Suprapubic skin (tissue), 4 donors: ENCODE measurements around the gene XCR1. TPM values are rescaled to one million over a fixed set of nuclear protein-coding genes. Genes with fewer than 3 reads are reported as not detected.

ENCODE experiments used
- DNase-seq, 2 donors: peaks; one replicate each; pipeline ENCODE4 v3.0.0-alpha.2; 2019; ENCODE audit warnings: low spot score in 2 of 2
- H3K27ac ChIP-seq: fragments of 200-600 bp; sonication (generic); one replicate; pipeline ENCODE4 v1.5.1; 2019
- H3K27me3 ChIP-seq: fragments of 200-600 bp; sonication (generic); one replicate; pipeline ENCODE4 v1.5.1; 2019
- H3K36me3 ChIP-seq: fragments of 200-600 bp; sonication (generic); one replicate; pipeline ENCODE4 v1.5.1; 2019
- H3K4me1 ChIP-seq: fragments of 200-600 bp; sonication (generic); one replicate; pipeline ENCODE4 v1.5.1; 2019
- H3K4me3 ChIP-seq: fragments of 200-600 bp; sonication (generic); one replicate; pipeline ENCODE4 v1.5.1; 2019; ENCODE audit warnings: mild to moderate bottlenecking
- H3K9me3 ChIP-seq: fragments of 200-600 bp; sonication (generic); one replicate; pipeline ENCODE4 v1.5.1; 2019
- EP300 ChIP-seq: sonication (generic); formaldehyde crosslinking; IDR thresholded peaks from one replicate; pipeline ENCODE4 v1.6.1; 2017; ENCODE audit warnings: antibody characterized with exemption
- POLR2A ChIP-seq, 2 donors: fragments of 450-650 bp; IDR thresholded peaks; one replicate each; pipeline ENCODE4 v1.6.1; 2017; ENCODE audit warnings: antibody characterized with exemption in 2 of 2, mild to moderate bottlenecking in 2 of 2, moderate library complexity in 2 of 2
- POLR2AphosphoS5 ChIP-seq, 3 donors: sonication (generic); formaldehyde crosslinking; IDR thresholded peaks; one replicate each; pipeline ENCODE4 v1.6.1; 2017; ENCODE audit warnings: antibody characterized with exemption in 3 of 3
- WGBS: methylation state at CpG from one replicate; pipeline ENCODE4 v1.1.5; 2018; 5-methylcytosine and 5-hydroxymethylcytosine counted together
- total RNA-seq, 4 donors: library from RNA; depleted of rRNA; stranded (reverse); fragments of >200 nt; gene quantifications; one replicate each; pipeline ENCODE4 v1.1.0, GENCODE V29; 2016
- TF ChIP-seq, protein P1 (sequence below), 2 donors: fragments of 200-600 bp in 1 of 2; fragments of 450-650 bp in 1 of 2; sonication (generic) in 1 of 2; IDR thresholded peaks; one replicate each; pipeline ENCODE4 v1.5.1; 2016 to 2019; ENCODE audit warnings: antibody characterized with exemption in 2 of 2, mild to moderate bottlenecking in 1 of 2, moderate library complexity in 1 of 2

The XCR1 gene
- total RNA-seq, 4 donors from 2014 or later, result 0.93 to 7.2 (median 1.9) TPM; not detected in 1

DNA sequence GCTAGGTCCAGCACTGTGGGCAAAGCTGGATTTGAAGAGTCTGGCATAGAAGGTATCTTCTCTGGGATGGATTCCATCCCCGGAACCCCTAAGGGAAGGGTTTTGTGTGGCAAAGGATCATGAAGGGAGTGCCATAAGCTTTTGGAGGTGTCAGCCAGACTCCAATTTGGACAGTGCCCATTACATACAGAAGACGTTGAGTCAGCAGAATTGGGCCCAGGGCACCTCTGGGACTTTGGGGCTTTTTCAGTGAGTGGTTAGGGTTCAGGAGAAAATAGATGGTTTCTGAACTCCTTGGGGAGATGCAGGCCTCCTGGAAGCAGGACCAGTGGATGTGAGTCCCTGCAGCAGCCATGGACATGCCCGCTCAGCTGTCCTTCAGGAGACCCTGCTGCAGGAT is 34.6 kb upstream of the XCR1 start:
- peaks cover 6% of the 10 kb centered on the region for H3K4me1 ChIP-seq
- H3K9me3 ChIP-seq, result no peaks in the 10 kb centered on the region
- TF ChIP-seq POLR2AphosphoS5 (IDR thresholded peaks at IDR 0.05) (no peak), POLR2A (IDR thresholded peaks at IDR 0.05) (no peak), EP300 (no peak)
- TF ChIP-seq, protein P1, sequence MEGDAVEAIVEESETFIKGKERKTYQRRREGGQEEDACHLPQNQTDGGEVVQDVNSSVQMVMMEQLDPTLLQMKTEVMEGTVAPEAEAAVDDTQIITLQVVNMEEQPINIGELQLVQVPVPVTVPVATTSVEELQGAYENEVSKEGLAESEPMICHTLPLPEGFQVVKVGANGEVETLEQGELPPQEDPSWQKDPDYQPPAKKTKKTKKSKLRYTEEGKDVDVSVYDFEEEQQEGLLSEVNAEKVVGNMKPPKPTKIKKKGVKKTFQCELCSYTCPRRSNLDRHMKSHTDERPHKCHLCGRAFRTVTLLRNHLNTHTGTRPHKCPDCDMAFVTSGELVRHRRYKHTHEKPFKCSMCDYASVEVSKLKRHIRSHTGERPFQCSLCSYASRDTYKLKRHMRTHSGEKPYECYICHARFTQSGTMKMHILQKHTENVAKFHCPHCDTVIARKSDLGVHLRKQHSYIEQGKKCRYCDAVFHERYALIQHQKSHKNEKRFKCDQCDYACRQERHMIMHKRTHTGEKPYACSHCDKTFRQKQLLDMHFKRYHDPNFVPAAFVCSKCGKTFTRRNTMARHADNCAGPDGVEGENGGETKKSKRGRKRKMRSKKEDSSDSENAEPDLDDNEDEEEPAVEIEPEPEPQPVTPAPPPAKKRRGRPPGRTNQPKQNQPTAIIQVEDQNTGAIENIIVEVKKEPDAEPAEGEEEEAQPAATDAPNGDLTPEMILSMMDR (IDR thresholded peaks at IDR 0.05), result no peak
- WGBS, result 86% methylated on average over 2 of the region's 3 CpGs
- no peak overlapping the region for H3K27ac ChIP-seq
- no peak for DNase-seq
- no peaks in the 10 kb centered on the region for H3K27me3 ChIP-seq
- H3K36me3 ChIP-seq, result no peaks in the 10 kb centered on the region
- H3K4me3 ChIP-seq, result no peak overlapping the region

- 91% methylated on average over 3 of the region's 3 CpGs for WGBS
- Histone ChIP-seq H3K4me3 (no peak overlapping the region), H3K27ac (no peak overlapping the region), H3K9me3 (no peaks in the 10 kb centered on the region), H3K4me1 (peaks cover 6% of the 10 kb centered on the region), H3K27me3 (no peaks in the 10 kb centered on the region), H3K36me3 (no peaks in the 10 kb centered on the region)
- DNase-seq, result no peak
- TF ChIP-seq POLR2AphosphoS5 (IDR thresholded peaks at IDR 0.05), result no peak
- no peak for TF ChIP-seq EP300
- TF ChIP-seq, protein P1 (IDR thresholded peaks at IDR 0.05), result no peak
- no peak for TF ChIP-seq POLR2A (IDR thresholded peaks at IDR 0.05)
Observed at GRCh38 chr3:46061108-46061720, 33.9 kb upstream of the XCR1 start.

DNA sequence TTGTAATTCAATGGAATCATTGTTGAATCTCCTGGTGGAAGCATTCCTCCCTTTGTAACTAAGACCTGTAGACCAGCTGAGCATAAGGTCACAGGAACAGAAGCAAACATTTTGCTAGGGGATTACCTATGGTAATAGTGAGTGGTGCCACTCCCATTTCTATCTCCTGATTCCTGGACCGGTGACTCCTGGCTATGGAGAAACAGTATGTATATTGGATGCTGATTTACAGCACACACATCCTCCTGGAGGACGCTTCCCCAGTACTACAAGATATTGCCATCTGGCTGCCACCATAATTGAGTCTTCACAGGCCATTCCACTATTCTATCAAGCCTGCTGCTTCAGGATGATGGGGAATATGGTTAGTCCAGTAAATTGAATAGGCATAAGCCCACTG is 33.3 kb upstream of the XCR1 start:
- TF ChIP-seq POLR2AphosphoS5 (IDR thresholded peaks at IDR 0.05), result no peak
- TF ChIP-seq, protein P1 (IDR thresholded peaks at IDR 0.05), result no peak
- no peak for TF ChIP-seq EP300
- no peak for TF ChIP-seq POLR2A (IDR thresholded peaks at IDR 0.05)
- DNase-seq, result no peak
- Histone ChIP-seq H3K36me3 (no peaks in the 10 kb centered on the region), H3K27ac (no peak overlapping the region), H3K4me1 (peaks cover 2% of the 10 kb centered on the region), H3K4me3 (no peak overlapping the region), H3K9me3 (no peaks in the 10 kb centered on the region), H3K27me3 (no peaks in the 10 kb centered on the region)
- 70% methylated on average over 2 of the region's 2 CpGs for WGBS

- H3K4me3 ChIP-seq, result no peak overlapping the region
- no peak for TF ChIP-seq POLR2A (IDR thresholded peaks at IDR 0.05)
- TF ChIP-seq EP300, result no peak
- TF ChIP-seq, protein P1 (IDR thresholded peaks at IDR 0.05), result no peak
- no peak for TF ChIP-seq POLR2AphosphoS5 (IDR thresholded peaks at IDR 0.05)
- H3K27ac ChIP-seq, result no peak overlapping the region
- no peaks in the 10 kb centered on the region for H3K4me1 ChIP-seq
- H3K36me3 ChIP-seq, result no peaks in the 10 kb centered on the region
- WGBS, result 56% methylated on average over 3 of the region's 3 CpGs
- H3K27me3 ChIP-seq, result no peaks in the 10 kb centered on the region
- no peak for DNase-seq
- no peaks in the 10 kb centered on the region for H3K9me3 ChIP-seq
Observed at GRCh38 chr3:46059432-46059831, 32.1 kb upstream of the XCR1 start.

DNA sequence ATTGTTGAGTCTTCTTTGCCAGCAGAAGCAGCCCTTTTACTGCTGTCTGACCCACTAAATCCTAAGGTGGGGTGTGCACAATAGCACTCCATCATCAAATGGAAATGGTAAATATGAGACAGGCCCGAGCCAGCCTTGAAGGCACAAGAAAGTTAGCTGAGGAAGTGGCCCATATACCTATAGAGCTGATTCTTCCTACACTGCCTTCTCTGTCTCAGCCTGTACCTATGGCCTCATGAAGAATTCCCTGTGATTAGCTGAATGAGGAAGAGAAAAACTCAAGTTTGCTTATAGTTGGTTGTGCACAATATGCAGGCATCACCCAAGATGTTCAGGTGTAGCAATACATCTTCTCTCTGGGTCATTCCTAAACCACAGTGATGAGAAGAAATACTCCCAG is 31.7 kb upstream of the XCR1 start:
- TF ChIP-seq POLR2A (IDR thresholded peaks at IDR 0.05) (no peak), EP300 (no peak), POLR2AphosphoS5 (IDR thresholded peaks at IDR 0.05) (no peak)
- TF ChIP-seq, protein P1 (IDR thresholded peaks at IDR 0.05), result no peak
- no peaks in the 10 kb centered on the region for H3K27me3 ChIP-seq
- no peaks in the 10 kb centered on the region for H3K36me3 ChIP-seq
- no peak for DNase-seq
- no peaks in the 10 kb centered on the region for H3K4me1 ChIP-seq
- no peak overlapping the region for H3K27ac ChIP-seq
- no peaks in the 10 kb centered on the region for H3K9me3 ChIP-seq
- no peak overlapping the region for H3K4me3 ChIP-seq
- WGBS, result 100% methylated on average over 1 of the region's 1 CpG
